Measurements from ENCODE around the gene SLC12A4. TPM values are rescaled to one million over a fixed set of nuclear protein-coding genes. Genes with fewer than 3 reads are reported as not detected.
"Not testable (repeated sequence)": the region's sequence is repeated elsewhere in the genome, so short reads cannot be mapped to it uniquely, and the experiment has no call there.

The SLC12A4 gene
- total and polyA plus RNA-seq, 4 donors, result 8.0 to 37.3 (median 17.1) TPM

DNA sequence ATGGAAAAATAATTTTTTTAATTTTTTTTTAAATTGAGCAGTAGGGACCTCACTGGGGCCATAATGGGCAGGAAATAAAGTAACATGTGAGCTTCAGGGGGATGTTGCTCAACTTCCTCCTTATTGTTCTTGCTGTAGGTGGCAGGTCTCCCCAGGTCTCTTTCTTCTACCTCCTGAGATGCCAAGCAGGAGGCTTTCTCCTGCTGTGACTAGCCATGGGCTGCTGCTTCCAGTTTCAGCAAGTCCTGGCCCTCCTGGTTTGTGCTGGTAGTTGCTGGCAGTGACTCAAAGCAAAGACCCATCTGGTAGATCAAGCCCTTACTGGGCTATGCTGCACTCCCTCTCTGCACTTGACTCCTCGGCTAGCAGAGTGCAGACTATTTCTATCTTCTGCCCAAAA, 45.0 kb upstream of the SLC12A4 start:
- no peak overlapping the region for H3K27ac ChIP-seq (ENCODE audit: low read depth in 1 of 2, low read length in 2 of 2)
- DNase-seq (ENCODE audit: low spot score), result no peak

DNA sequence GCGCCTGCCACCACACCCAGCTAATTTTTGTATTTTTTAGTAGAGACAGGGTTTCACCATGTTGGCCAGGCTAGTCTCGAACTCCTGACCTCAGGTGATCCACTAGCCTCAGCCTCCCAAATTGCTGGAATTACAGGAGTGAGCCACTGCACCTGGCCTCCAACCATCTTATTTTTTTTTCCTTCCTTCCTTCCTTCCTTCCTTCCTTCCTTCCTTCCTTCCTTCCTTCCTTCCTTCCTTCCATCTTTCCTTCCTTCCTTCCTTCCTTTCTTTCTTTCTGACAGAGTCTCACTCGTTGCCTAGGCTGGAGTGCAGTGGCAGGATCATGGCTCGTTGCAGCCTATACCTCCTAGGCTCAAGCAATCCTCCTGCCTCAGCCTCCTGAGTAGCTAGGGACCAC, 41.4 kb upstream of the SLC12A4 start:
- WGBS, result 78% methylated on average over 4 of the region's 4 CpGs
- not testable (repeated sequence) for H3K27me3 ChIP-seq (ENCODE audit: control insufficient read depth in 4 of 4, insufficient read depth in 4 of 4, low read length in 3 of 4); H3K27ac ChIP-seq (ENCODE audit: low read depth in 1 of 2, low read length in 2 of 2); H3K9me3 ChIP-seq (ENCODE audit: control insufficient read depth in 4 of 4, low read length in 3 of 4); H3K4me1 ChIP-seq (ENCODE audit: control insufficient read depth in 4 of 4, insufficient read depth in 4 of 4, low read length in 3 of 4); H3K9ac ChIP-seq (ENCODE audit: low read depth in 1 of 2, low read length in 2 of 2); H3K36me3 ChIP-seq (ENCODE audit: control insufficient read depth in 4 of 4, insufficient read depth in 3 of 4, low read depth in 1 of 4, low read length in 3 of 4); DNase-seq (ENCODE audit: low spot score); H3K4me3 ChIP-seq (ENCODE audit: low read depth in 1 of 3, low read length in 3 of 3)

More for the DNA sequence above, 45.0 kb upstream of the SLC12A4 start:
- Histone ChIP-seq H3K4me1 (ENCODE audit: control insufficient read depth in 4 of 4, insufficient read depth in 4 of 4, low read length in 3 of 4) (no peaks in the 10 kb centered on the region), H3K9me3 (ENCODE audit: control insufficient read depth in 4 of 4, low read length in 3 of 4) (no peaks in the 10 kb centered on the region), H3K27me3 (ENCODE audit: control insufficient read depth in 4 of 4, insufficient read depth in 4 of 4, low read length in 3 of 4) (no peaks in the 10 kb centered on the region), H3K9ac (ENCODE audit: low read depth in 1 of 2, low read length in 2 of 2) (no peak overlapping the region), H3K4me3 (ENCODE audit: low read depth in 1 of 3, low read length in 3 of 3) (no peak overlapping the region), H3K36me3 (ENCODE audit: control insufficient read depth in 4 of 4, insufficient read depth in 3 of 4, low read depth in 1 of 4, low read length in 3 of 4) (no peaks in the 10 kb centered on the region)
- WGBS, result 76% methylated on average over 1 of the region's 1 CpG
- TF ChIP-seq NR2F2 (IDR thresholded peaks at IDR 0.05), result no peak
- TF ChIP-seq, protein P1, sequence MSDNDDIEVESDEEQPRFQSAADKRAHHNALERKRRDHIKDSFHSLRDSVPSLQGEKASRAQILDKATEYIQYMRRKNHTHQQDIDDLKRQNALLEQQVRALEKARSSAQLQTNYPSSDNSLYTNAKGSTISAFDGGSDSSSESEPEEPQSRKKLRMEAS (IDR thresholded peaks at IDR 0.05), result no peak
- no peak for TF ChIP-seq GABPA (IDR thresholded peaks at IDR 0.05 in 1 of 2, conservative IDR thresholded peaks at IDR 0.05 in 1 of 2)

DNA sequence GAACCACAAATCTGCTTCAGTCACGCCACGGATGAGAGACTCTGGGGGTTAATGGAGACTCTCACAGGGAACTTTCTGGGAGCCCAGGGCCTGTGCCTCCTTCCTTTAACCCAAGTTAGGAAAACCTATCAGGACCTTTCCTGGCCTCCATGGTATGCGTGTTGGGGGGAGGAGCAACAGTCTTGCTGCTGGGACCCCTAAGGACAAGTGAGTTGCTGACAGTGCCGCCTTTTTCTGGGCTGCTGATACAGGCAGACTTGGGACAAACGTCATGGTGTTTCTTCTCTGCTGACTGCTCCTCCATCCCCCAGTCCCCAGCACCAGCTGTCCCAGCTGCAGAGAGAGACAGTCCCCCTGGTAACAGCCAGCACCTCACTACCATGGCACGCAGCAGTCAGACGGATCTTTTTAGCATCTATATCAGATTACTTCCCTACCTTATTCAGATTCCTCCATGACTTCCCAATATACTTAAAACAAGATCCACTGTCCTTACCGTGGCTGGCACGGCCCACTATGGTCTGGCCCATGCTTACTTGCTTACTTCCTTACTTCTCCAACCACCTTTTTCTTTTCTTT, 40.8 kb upstream of the SLC12A4 start:
- Histone ChIP-seq H3K9me3 (ENCODE audit: control insufficient read depth in 4 of 4, low read length in 3 of 4) (no peaks in the 10 kb centered on the region), H3K4me1 (ENCODE audit: control insufficient read depth in 4 of 4, insufficient read depth in 4 of 4, low read length in 3 of 4) (peaks cover 0 to 2% (median 0%) of the 10 kb centered on the region in 4 donors), H3K27me3 (ENCODE audit: control insufficient read depth in 4 of 4, insufficient read depth in 4 of 4, low read length in 3 of 4) (no peaks in the 10 kb centered on the region), H3K36me3 (ENCODE audit: control insufficient read depth in 4 of 4, insufficient read depth in 3 of 4, low read depth in 1 of 4, low read length in 3 of 4) (no peaks in the 10 kb centered on the region), H3K27ac (ENCODE audit: low read depth in 1 of 2, low read length in 2 of 2) (no peak overlapping the region), H3K4me3 (ENCODE audit: low read depth in 1 of 3, low read length in 3 of 3) (no peak overlapping the region), H3K9ac (ENCODE audit: low read depth in 1 of 2, low read length in 2 of 2) (no peak overlapping the region)
- WGBS, result 75% methylated on average over 9 of the region's 9 CpGs
- no peak for TF ChIP-seq JUND (IDR thresholded peaks at IDR 0.05)
- no peak for TF ChIP-seq RXRA (IDR thresholded peaks at IDR 0.05)
- TF ChIP-seq FOXA1 (IDR thresholded peaks at IDR 0.05), result no peak
- no peak for TF ChIP-seq FOXA2 (IDR thresholded peaks at IDR 0.05)
- TF ChIP-seq, protein P2, sequence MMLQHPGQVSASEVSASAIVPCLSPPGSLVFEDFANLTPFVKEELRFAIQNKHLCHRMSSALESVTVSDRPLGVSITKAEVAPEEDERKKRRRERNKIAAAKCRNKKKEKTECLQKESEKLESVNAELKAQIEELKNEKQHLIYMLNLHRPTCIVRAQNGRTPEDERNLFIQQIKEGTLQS (IDR thresholded peaks at IDR 0.05), result no peak
- TF ChIP-seq YY1 (IDR thresholded peaks at IDR 0.05), result no peak
- TF ChIP-seq, protein P1 (IDR thresholded peaks at IDR 0.05), result no peak
- TF ChIP-seq, protein P3, sequence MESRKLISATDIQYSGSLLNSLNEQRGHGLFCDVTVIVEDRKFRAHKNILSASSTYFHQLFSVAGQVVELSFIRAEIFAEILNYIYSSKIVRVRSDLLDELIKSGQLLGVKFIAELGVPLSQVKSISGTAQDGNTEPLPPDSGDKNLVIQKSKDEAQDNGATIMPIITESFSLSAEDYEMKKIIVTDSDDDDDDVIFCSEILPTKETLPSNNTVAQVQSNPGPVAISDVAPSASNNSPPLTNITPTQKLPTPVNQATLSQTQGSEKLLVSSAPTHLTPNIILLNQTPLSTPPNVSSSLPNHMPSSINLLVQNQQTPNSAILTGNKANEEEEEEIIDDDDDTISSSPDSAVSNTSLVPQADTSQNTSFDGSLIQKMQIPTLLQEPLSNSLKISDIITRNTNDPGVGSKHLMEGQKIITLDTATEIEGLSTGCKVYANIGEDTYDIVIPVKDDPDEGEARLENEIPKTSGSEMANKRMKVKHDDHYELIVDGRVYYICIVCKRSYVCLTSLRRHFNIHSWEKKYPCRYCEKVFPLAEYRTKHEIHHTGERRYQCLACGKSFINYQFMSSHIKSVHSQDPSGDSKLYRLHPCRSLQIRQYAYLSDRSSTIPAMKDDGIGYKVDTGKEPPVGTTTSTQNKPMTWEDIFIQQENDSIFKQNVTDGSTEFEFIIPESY (IDR thresholded peaks at IDR 0.05), result no peak
- no peak for TF ChIP-seq SP1 (IDR thresholded peaks at IDR 0.05)
- no peak for TF ChIP-seq EGR1 (IDR thresholded peaks at IDR 0.05; ENCODE audit: low read depth in 2 of 2)
- TF ChIP-seq RAD21 (IDR thresholded peaks at IDR 0.05), result no peak
- TF ChIP-seq NR2F2 (IDR thresholded peaks at IDR 0.05), result no peak
- DNase-seq (ENCODE audit: low spot score), result no peak

Measured in liver (tissue), 9 donors.